Osteoblast (primary cell): Measurements from ENCODE around the gene SORBS1. TPM values are rescaled to one million over a fixed set of nuclear protein-coding genes. Genes with fewer than 3 reads are reported as not detected.
"Not testable (repeated sequence)": the region's sequence is repeated elsewhere in the genome, so short reads cannot be mapped to it uniquely, and the experiment has no call there.

Experiments
- DNase-seq: peaks from one replicate; pipeline ENCODE4 v3.0.0; 2011; ENCODE audit warnings: low spot score, mixed read lengths; ENCODE audit not compliant: insufficient read length; ENCODE audit errors: missing footprints
- H2AFZ ChIP-seq: 2 replicates; pipeline ENCODE4 v1.6.0; 2011; ENCODE audit warnings: mild to moderate bottlenecking, low read length
- H3K27ac ChIP-seq: 2 replicates; pipeline ENCODE4 v1.5.1; 2011; ENCODE audit warnings: mild to moderate bottlenecking, low read depth, low read length, moderate library complexity
- H3K27me3 ChIP-seq: 2 replicates; pipeline ENCODE4 v1.6.0; 2012; ENCODE audit warnings: mild to moderate bottlenecking, control low read depth, inconsistent platforms, low read length, moderate library complexity; ENCODE audit not compliant: insufficient read depth
- H3K36me3 ChIP-seq: 2 replicates; pipeline ENCODE4 v1.5.1; 2011; ENCODE audit warnings: mild to moderate bottlenecking, low read length, control low read depth, moderate library complexity; ENCODE audit not compliant: insufficient read depth
- H3K4me1 ChIP-seq: 2 replicates; pipeline ENCODE4 v1.5.1; 2011; ENCODE audit warnings: mild to moderate bottlenecking, low read length, control low read depth, moderate library complexity; ENCODE audit not compliant: insufficient read depth
- H3K4me2 ChIP-seq: 2 replicates; pipeline ENCODE4 v1.6.0; 2011; ENCODE audit warnings: mild to moderate bottlenecking, low read length; ENCODE audit not compliant: insufficient read depth
- H3K4me3 ChIP-seq: fragments of 200-600 bp; sonication (generic); 3 replicates; pipeline ENCODE4 v1.5.1; 2012; ENCODE audit warnings: mild to moderate bottlenecking, low read length, inconsistent platforms; ENCODE audit not compliant: insufficient read depth
- H3K79me2 ChIP-seq: 2 replicates; pipeline ENCODE4 v1.6.0; 2012; ENCODE audit warnings: mild to moderate bottlenecking, low read length, control low read depth, inconsistent platforms; ENCODE audit not compliant: insufficient read depth
- H3K9me3 ChIP-seq: 2 replicates; pipeline ENCODE4 v1.5.1; 2011; ENCODE audit warnings: low read depth, low read length, control low read depth
- H4K20me1 ChIP-seq: 2 replicates; pipeline ENCODE4 v1.6.0; 2012; ENCODE audit warnings: mild to moderate bottlenecking, low read length, control low read depth; ENCODE audit not compliant: insufficient read depth
- CTCF ChIP-seq: IDR thresholded peaks from 2 replicates; pipeline ENCODE4 v1.5.1; 2011; ENCODE audit warnings: mild to moderate bottlenecking, low read depth, low read length, moderate library complexity; ENCODE audit errors: extremely low read depth
- total RNA-seq: library from RNA; depleted of rRNA; stranded (reverse); fragments of >200 nt; gene quantifications from 2 replicates; pipeline ENCODE4 v1.2.3, GENCODE V29; 2012

Gene SORBS1
- total RNA-seq, 1 donor, result 0.72 TPM

GRCh38 chr10:95469251-95469650 is 91.9 kb downstream of the SORBS1 start:
- no peaks in the 10 kb centered on the region for H3K79me2 ChIP-seq
- H3K27ac ChIP-seq, result no peak overlapping the region
- no peaks in the 10 kb centered on the region for H4K20me1 ChIP-seq
- H3K4me3 ChIP-seq, result no peak overlapping the region
- H3K4me2 ChIP-seq, result no peak overlapping the region
- H3K36me3 ChIP-seq, result no peaks in the 10 kb centered on the region
- no peaks in the 10 kb centered on the region for H3K27me3 ChIP-seq
- no peak overlapping the region for H2AFZ ChIP-seq
- H3K4me1 ChIP-seq, result no peaks in the 10 kb centered on the region
- no peaks in the 10 kb centered on the region for H3K9me3 ChIP-seq
- no peak for DNase-seq
- no peak for TF ChIP-seq CTCF

- not testable (repeated sequence) for H3K36me3 ChIP-seq, H3K79me2 ChIP-seq, H3K4me1 ChIP-seq, H3K9me3 ChIP-seq, H4K20me1 ChIP-seq, H3K4me3 ChIP-seq, H2AFZ ChIP-seq, H3K4me2 ChIP-seq, H3K27ac ChIP-seq, DNase-seq, H3K27me3 ChIP-seq
These were observed 93.5 kb downstream of the SORBS1 start for GRCh38 chr10:95467642-95468041.

- no peak for DNase-seq
- H3K4me1 ChIP-seq, result no peaks in the 10 kb centered on the region
- TF ChIP-seq CTCF, result no peak
- H3K4me2 ChIP-seq, result no peak overlapping the region
- no peaks in the 10 kb centered on the region for H3K36me3 ChIP-seq
- H3K27me3 ChIP-seq, result no peaks in the 10 kb centered on the region
- no peak overlapping the region for H2AFZ ChIP-seq
- no peaks in the 10 kb centered on the region for H3K9me3 ChIP-seq
- no peaks in the 10 kb centered on the region for H3K79me2 ChIP-seq
- H3K4me3 ChIP-seq, result no peak overlapping the region
- H4K20me1 ChIP-seq, result no peaks in the 10 kb centered on the region
- H3K27ac ChIP-seq, result no peak overlapping the region
These were observed 94.0 kb downstream of the SORBS1 start for GRCh38 chr10:95467162-95467599.

- H3K4me3 ChIP-seq, result no peak overlapping the region
- H3K9me3 ChIP-seq, result no peaks in the 10 kb centered on the region
- H2AFZ ChIP-seq, result no peak overlapping the region
- no peaks in the 10 kb centered on the region for H3K79me2 ChIP-seq
- H3K36me3 ChIP-seq, result no peaks in the 10 kb centered on the region
- H3K4me1 ChIP-seq, result no peaks in the 10 kb centered on the region
- H3K27me3 ChIP-seq, result no peaks in the 10 kb centered on the region
- H4K20me1 ChIP-seq, result no peaks in the 10 kb centered on the region
- no peak overlapping the region for H3K27ac ChIP-seq
- no peak for DNase-seq
- H3K4me2 ChIP-seq, result no peak overlapping the region
- TF ChIP-seq CTCF, result no peak
These were observed 94.7 kb downstream of the SORBS1 start for GRCh38 chr10:95466436-95466835.
